NCI-H446 treated with DMSO at 0.1 percent for 48 hours (cell line): ENCODE results near the gene CWF19L2.
"Not testable (repeated sequence)": the region's sequence is repeated elsewhere in the genome, so short reads cannot be mapped to it uniquely, and the experiment has no call there.

ENCODE experiments used
- DNase-seq: peaks from one replicate; lab custom pipeline; 2025; lab: John Stamatoyannopoulos, UW

The CWF19L2 gene

DNA sequence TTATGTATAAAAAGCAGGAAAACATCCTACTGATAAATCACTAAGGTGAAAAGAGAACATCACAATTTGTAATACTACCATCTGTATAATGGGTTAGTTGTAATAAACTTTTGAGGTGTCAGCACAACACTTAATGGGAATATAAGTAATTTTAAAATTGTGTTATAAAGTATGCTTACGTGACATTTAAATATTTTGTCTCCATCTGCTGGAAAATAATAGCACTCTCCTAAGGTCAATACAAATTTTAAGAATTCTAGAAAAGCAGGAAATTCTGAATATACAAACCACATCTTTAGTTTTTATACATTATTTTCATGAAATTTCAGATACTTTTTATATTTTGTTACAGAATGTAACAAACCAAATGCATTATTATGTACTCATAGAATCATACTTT, 19.5 kb downstream of the CWF19L2 start:
- DNase-seq = no peak

DNA sequence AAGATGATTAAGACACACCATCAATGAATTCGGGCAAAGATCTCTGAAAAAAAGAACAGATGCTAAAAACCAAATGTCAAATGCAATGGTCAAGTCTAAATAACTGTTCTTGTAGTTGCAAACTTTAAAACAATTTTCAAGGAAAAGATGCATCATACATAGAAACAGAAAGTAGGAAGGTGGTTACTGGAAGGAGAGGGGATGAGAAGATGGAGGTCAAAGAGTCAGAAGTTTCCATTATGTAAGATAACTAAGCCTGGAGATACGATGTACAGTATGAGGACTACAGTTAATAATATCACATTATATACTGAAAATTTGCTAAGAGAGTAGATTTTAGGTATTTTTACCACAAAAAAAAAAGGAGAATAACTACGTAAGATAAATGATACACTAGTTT, 27.1 kb downstream of the CWF19L2 start:
- DNase-seq = no peak

DNA sequence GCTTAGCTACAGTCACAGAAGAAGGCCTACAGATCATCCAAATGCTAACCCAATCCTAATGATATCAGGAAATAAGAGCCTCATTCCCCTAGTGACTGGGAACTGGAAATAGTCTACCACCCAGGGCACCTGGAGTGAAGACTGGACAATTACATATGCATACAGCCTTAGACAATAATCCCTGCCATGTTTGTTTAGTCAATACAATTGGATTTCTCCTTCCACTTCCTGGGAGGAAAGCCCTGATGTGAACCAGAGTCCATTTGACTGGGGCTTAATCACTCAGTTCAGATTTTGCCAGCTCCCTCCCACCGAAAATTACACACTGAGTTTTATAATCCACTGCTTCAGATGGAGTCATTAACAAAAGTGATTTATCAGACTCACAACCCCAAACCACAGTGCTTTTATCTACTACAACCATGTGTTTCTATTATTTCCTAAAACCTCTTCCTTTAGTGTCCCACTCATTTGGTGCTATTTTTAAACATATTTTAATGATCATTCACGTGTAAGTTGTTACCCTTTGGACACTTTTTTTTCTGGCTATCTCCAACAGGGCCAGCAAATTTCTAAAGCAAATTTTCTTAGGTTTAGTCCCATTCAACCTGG, 29.9 kb downstream of the CWF19L2 start:
- no peak for DNase-seq

DNA sequence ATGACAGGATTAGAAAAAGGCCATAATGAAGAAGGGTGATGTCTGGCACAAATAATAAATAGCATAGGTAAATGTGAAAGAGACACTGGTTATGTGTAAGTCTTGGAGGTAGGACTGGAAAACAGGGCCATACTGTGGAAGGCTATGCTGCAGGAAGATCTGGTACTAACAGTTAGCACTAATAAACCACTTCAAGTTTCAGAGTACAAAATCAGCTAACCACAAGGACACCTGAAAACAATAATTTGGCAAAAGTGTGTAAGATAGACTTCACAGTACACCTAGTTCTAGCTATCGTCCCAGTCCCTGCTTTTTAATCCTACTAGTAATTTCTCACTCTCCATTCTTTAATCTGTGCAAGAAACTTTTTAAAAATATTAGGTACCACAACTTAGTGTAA, 44.3 kb downstream of the CWF19L2 start:
- no peak for DNase-seq

DNA sequence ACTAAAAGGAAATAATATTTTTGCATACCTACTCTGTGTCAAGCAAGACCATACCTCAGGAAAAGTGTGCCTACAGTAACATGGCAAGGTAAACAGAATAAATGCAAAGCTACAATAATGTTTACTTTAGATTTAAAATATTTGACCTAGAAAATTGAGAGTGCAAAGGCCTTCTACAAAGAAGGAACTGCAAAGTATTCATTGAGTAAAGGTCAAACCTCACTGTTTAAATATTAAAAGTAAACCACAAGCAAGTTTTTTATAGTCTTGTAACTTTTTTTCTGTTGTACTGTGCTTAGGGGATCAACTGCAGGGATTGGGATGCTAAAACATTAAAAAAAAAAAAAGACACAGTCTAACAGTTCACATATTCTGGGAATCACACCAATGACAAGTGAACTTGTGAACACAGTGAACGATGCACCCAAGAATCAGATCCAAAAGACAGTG, 48.8 kb downstream of the CWF19L2 start:
- no peak for DNase-seq

DNA sequence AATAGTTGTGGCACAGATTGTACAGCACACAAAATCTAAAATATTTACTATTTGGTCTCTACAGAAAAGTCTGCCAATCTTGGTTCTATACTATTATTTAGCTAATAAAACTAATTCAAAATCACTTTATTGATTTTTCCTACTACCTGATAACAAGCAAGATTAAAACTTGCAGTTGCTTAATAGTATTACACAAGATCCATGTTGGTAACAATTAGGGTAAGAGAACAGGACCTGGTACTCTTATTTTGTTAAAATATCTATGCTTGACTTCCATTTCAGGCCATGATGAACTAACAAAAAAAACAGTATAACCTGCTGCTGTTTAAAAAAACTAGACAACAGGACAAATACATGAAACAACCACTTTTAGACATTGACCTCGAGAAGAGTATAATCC, 52.4 kb downstream of the CWF19L2 start:
- no peak for DNase-seq

DNA sequence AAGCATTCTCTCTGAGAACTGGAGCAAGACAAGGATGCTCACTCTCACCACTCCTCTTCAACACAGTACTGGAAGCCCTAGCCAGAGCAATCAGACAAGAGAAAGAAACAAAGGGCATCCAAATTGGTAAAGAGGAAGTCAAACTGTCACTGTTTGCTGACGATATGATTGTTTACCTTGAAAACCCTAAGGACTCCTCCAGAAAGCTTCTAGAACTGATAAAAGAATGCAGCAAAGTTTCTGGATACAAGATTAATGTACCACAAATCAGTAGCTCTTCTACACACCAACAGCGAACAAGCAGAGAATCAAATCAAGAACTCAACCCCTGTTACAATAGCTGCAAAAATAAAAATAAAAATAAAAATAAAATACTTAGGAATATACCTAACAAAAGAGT, 56.5 kb downstream of the CWF19L2 start:
- DNase-seq = not testable (repeated sequence)

DNA sequence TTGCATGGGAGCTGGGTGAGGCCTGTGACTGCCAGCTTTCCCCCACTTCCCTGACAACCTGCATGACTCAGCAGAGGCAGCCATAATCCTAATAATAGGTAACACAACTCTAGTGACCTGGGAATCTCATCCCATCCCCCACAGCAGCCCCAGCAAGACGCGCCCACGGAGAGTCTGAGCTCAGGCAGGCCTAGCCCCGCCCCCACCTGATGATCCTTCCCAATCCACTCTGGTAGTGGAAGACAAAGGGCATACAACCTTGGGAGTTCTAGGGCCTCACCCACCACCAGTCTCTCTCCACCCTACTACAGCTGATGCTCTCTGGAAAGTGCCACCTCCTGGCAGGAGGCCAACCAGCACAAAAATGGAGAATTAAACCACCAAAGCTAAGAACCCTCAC, 60.3 kb downstream of the CWF19L2 start:
- DNase-seq = no peak

DNA sequence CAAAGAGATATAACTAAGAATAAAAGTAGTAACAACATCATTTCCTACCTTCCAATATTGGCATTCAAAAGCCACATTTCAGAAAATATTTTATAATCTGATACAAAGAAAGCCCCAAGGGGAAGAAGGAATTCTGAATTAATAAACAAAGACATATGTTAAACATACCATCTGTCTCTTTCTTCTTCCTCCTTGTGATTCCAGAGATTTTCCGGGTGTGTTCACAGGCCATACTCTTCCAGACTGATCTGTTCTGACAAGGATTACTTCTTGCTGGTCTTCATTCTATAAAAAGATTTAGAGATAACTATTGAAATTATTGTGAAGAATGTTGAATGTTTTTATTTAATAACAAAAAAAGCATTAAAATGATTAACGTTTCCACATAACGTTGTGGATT, 65.0 kb downstream of the CWF19L2 start:
- no peak for DNase-seq

DNA sequence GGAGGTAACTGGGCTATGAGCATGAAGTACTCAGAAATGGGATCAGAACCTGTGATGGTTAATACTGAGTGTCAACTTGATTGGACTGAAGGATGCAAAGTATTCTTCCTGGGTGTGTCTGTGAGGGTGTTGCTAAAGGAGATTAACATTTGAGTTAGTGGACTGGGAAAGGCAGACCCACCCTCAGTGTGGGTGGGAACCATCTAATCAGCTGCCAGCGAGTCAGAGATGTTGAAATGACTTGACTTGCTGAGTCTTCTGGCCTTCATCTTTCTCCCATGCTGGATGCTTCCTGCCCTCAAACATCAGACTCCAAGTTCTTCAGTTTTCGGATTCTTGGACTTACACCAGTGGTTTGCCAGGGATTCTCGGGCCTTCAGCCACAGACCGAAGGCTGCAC, 66.9 kb downstream of the CWF19L2 start:
- DNase-seq = not testable (repeated sequence)

DNA sequence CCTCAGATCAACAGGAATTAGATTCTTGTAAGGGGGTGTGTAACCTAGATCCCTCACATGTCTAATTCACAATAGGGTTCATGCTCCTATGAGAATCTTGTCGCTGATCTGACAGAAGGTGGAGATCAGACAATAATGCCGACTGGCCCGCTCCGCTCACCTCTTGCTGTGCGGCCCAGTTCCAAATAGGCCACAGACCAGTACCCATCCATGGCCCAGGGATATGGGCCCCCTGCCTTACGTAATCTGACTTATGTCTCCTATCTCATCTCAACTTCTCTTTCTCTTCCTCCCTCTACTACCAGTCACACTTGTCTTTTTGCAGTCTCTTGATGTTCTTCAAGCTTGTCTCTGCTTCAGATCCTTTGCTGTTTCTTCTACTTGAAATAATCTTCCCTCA, 70.0 kb downstream of the CWF19L2 start:
- no peak for DNase-seq

DNA sequence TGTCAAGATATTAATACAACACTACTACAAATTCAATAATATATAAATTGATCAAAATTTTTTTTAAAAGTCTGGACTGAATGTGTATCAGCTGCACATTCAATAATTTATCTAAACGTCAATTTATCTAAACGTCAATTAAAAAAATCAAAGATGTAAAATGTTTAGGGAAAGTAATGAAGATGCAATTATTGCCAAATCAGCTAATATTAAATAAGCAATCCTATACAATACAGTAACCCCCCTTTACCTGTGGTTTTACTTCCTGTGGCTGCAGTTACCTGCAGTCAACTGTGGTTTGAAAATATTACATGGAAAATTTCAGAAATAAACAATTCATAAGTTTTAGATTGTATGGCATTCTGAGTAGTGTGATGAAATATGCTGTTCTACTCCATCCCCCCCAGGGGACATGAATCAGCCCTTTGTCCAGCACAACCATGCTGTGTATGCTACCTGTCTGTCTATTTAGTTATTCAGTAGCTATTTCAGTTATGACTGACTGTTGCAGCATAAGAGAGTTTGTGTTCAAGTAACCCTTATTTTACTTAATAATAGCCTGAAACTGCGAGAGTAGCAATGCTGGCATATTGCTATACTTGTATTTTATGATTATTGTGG, 72.2 kb downstream of the CWF19L2 start:
- no peak for DNase-seq

DNA sequence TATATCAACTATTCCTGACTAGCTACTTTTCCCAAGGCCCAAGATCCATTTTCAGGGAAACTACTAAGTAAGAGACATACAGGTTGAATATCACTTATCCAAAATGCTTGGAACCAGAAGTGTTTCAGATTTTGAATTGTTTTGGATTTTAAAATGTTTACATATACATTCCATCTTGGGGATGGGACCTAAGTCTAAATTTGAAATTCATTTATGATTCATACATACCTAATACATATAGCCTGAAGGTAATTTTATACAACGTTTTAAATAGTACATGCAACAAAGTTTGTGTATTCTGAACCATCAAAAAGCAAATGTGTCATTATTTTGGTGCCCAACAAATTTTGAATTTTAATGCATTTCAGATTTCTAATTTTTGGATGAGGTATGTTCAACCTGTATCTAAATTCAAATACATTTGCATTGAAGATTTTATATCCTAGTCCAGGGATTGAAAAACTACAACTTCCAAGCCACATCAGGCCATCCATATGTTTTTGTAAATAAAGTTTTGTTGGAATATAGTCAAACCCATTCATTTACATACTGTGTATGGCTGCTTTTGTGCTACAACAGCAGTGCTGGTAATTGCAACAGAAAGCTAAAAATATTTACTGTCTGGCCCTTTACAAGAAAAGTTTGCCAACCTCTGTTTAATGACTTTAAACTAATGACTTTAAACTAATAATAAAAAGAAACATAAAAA, 73.3 kb downstream of the CWF19L2 start:
- no peak for DNase-seq

DNA sequence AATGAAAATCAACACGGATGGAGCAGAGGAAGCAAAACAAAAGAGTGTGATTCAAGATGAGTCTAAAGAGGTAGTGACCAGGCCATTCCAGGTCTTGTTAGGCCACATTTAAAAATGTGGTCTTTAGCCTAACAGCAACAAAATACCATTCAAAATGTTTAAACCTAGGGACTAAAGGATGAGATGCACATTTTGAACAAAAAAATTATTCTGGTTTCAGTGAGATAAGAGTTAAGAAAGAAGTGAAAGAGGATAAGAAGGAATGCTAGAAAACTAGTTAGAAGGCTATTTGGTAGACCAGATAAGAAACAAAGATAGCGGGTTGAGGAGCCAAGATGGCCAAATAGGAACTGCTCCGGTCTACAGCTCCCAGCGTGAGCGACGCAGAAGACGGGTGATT, 85.2 kb downstream of the CWF19L2 start:
- no peak for DNase-seq

DNA sequence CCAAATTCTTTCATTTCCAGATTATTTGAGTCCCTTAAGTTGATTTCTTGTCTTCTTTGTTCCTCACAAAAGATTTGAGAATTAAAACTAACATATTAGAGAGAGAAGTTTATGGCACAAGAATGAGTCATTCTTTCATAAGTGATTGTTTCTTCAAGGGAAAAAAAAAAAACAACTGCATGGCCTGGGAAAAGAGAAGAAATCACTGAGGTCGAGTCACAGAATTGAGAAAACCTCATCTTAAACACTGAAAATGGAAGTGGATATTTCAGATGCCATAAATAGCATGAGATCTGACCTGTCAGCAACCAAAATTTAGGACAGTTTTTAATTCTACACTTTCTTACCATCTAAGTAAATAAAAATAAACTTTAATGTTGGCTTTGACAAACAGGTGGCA, 87.2 kb downstream of the CWF19L2 start:
- DNase-seq = no peak

DNA sequence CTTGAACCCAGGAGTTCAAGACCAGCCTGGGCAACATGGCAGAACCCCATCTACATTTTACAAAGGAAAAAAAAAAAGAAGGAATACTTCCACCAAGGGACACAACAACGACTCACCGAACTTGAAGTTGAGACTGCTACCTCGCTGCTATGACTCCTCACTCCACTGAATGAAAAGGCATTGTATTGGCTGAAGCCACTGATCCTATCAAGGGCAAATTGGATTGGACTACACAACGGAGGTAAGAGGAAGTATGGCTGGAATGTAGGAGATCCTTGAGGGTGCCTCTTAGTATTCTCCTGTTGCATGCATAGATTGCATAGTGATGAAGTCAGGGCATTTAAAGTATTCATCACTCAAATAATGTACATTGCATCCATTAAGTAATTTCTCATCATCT, 97.9 kb downstream of the CWF19L2 start:
- DNase-seq = no peak

DNA sequence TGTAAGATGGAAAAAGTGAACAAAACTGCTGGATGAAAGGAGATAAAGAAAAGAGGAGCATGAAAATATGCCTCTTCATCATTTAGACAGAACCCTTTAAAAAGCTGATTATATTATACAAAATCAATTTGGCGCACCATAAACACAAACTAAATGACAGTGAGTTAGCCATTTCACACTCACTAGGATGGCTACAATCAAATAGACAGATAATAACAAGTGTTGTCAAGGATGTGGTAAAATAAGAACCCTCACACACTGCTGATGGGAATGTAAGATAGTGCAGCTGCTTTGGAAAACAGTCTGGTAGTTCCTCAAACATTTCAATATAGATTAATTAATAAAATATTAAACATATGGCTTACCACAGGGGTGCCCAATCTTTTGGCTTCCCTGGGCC, 99.7 kb downstream of the CWF19L2 start:
- no peak for DNase-seq

DNA sequence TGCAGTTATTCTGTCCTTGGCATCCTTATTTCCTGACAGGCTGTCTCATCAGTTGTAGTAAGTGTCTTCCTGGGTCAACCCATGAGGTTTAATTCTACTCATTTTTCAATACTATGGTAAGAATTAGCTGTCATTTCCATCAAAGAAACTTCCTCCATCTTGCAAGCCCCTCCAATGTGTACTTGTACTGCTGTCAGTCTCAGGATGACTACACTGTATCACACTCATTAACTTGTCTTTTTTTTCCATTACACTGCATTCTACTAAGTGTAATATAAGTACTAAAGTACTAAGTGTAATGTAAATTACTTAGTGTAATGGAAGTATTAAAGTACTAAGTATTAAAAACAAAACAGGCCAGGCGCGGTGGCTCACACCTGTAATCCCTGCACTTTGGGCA, 102.8 kb downstream of the CWF19L2 start:
- no peak for DNase-seq

DNA sequence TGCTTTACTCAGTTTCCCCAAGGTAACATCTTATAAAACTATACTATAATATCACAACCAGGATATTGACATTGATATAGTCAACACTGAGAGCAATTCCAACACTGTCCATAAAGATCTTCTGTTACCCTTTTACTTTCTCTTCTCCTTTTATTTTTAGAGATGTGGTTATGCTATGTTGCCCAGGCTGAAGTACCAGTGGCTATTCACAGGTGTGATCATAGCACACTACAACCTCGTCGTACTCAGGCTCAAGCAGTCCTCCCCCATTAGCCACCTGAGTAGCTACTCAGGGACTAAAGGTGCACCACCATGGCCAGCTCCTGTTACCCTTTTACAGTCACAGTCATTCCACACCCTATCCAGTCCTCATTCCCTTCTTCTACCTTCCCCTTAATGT, 119.7 kb downstream of the CWF19L2 start:
- DNase-seq = no peak

DNA sequence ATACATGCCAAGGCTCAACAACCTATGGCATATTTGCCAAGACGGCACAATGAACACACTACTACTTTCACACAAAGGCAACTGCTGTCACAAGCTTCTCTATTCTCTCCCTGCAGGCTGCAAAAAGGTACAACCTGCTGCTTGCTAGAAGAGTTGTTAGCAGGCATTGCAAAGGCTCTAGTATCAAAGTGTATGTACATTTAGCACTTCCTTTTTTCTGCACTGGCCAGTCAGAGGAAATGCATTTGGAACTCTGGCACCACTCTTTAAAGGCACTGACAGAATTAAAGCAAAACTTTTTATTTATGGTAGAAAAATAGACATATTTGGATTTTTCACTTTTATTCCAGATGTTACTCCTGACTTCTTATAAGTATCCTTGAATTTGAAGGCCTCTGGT, 125.9 kb downstream of the CWF19L2 start:
- no peak for DNase-seq

DNA sequence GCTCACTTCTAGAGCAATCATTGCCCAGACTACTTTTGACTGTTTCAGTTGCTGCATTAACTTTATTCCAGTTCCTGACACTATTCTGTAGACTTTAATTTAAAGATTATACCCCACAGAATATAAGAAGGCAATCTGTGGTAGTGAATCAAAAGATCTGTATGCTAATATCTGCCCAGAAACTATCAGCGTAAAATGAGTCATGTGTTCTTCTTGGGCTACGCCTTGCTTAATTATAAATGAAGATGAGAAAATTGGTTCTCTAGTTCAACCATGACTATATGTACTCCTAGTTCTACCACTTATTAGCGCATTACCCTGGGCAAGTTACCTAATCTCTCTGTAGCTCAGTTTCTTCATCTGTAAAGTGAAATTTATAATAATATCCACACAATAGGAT, 128.5 kb downstream of the CWF19L2 start:
- no peak for DNase-seq

DNA sequence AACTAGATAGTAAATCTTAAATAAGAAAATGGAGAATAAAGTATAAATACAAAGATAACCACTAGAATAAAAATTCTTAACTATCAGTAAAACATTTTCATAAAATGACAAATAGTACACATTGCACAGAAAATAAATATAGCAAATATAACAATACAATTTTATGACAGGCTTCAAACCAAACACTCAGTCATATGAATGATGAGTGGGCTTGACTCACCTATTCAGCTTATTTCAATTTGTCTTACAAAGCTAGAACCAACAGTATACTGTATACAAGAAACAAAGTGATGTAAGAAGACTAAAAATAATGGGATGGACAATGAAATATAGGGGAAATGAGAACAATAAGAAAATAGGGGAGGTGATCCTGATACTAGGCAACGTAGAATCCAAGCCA, 141.2 kb downstream of the CWF19L2 start:
- DNase-seq = no peak

DNA sequence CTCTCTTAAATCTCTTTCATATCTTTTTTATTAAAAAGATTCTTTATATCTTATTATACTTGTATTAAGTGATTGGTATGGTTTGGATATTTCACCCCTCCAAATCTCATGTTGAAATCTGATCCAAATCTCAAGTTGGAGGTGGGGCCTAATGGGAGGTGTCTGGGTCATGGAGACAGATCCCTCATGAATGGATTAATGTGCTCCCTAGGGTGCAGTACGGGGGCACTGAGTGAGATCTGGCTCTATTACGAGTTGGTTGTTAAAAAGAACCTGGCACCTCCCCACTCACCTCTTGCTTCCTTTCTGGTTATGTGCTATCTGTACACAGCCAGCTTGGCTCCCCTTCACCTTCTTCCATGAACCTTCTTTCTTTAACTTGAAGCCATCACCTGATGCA, 149.6 kb downstream of the CWF19L2 start:
- no peak for DNase-seq

DNA sequence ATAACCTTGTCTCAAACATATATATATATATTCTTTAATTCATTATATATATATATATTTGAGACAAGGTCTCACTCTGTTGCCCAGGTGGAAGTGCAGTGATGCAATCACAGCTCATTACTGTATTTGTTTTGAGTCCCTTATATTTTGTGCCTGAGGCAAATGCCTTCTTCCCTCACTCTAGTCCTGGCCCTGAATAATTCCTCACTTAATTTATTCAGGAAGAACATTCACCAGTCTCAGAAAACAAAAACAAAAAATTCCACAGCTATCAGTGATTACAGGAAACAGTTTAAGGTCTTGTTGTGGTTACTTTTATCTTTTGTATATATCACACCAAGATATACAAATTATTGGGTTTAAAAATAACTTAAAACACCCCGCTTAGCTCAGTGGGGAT, 155.7 kb downstream of the CWF19L2 start:
- DNase-seq = no peak
